Measurements from ENCODE around the gene SYN1.

The SYN1 gene

DNA sequence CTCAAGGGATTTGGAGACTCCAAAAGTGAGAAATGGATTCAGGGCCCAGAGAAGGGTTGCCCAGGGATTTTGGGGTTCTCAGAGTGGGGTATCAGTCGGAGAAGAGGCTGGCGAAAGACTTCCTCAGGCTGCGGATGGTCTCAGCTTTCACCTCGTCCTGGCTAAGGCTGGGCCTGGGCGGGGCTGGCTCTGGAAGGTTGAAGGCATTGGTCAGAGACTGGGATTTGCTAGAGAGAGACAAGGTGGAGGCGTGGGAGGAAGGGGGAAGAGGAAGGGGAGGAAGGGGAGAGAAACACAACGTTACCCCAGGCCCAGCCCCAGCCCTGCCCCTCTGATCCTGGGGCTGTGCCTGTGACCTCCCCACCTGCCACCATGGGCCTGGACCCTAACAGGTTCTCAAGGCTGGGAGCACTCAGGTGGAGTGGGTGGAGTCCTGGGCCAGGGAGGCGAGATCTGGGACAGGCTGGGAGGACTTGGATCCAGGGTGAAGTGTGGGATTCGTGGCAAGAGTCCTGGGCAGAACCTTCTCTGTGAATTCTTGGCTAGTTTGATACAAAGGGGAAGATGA lies 46.8 kb downstream of the SYN1 start:
- no peak for DNase-seq (ENCODE audit: low spot score)

DNA sequence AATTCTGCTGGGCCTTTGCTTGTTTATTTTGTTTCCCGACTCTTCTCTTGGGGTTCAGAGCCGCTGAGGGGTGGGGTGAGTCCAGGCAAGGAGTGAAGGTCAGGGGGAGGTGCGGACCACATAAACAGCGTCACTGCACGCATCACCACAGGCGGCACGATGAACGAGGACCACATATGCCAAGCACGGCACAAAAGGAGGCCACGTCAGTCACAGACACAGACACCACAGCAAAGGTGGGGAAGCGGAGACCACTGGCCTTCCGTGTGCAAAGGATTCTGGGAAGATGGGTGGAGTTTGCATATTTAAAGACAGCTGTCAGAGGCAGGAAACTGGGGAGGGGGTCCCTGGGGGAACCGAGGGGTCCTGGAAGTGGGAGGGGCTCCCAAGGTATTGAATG lies 47.8 kb downstream of the SYN1 start:
- DNase-seq (ENCODE audit: low spot score): no peak

DNA sequence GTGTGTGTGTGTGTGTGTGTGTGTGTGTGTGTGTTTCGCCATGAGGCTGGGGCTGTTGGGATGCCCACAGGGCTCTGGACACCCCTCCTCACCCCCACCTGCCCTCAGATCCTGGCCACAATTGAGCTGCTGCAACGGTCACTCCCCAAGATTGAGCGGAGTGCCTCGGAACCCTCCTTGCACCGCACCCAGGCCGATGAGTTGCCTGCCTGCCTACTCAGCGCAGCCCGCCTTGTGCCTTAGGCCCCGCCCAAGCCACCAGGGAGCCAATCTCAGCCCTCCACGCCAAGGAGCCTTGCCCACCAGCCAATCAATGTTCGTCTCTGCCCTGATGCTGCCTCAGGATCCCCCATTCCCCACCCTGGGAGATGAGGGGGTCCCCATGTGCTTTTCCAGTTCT lies 48.4 kb downstream of the SYN1 start:
- no peak for DNase-seq (ENCODE audit: low spot score)

- DNase-seq (ENCODE audit: low spot score): no peak
Observed at GRCh38 chrX:47570794-47571193, 48.9 kb downstream of the SYN1 start.

DNA sequence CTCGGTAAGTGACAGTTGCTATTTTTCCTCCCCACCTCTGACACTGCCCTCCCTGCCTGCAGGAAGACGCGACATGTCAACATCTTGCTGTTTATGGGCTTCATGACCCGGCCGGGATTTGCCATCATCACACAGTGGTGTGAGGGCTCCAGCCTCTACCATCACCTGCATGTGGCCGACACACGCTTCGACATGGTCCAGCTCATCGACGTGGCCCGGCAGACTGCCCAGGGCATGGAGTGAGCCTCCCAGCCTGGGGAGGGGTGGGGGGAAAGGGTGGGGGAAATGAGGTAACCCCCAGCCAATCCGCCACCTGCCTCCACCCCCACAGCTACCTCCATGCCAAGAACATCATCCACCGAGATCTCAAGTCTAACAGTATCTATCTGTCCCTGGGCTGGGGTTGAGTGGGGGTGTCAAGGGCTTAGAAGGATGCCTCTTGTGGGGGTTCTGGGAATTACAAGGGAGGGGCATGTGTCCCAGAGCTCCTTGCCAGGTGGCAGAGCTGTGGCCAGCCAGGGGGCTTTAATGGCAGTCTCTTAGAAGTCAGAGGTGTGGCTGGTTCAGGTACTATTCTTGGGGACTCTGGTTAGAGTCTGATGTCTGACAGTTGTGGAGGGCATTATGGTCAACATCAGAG lies 50.9 kb downstream of the SYN1 start:
- no peak for DNase-seq (ENCODE audit: low spot score)

DNA sequence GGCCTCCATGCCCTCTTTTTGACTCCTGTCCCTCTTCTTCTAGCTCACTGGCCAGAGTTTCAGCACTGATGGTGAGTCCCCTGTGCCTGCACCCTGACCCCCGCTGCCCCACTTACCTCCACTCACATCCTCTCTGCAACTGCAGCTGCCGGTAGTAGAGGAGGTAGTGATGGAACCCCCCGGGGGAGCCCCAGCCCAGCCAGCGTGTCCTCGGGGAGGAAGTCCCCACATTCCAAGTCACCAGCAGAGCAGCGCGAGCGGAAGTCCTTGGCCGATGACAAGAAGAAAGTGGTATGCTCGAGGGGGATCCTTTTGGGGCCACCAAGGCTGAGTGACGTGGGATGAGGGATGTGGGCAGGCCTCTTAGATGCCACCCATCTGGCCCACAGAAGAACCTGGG lies 52.8 kb downstream of the SYN1 start:
- DNase-seq (ENCODE audit: low spot score): no peak

- DNase-seq (ENCODE audit: low spot score): no peak
Observed at GRCh38 chrX:47564438-47565085, 55.1 kb downstream of the SYN1 start.

DNA sequence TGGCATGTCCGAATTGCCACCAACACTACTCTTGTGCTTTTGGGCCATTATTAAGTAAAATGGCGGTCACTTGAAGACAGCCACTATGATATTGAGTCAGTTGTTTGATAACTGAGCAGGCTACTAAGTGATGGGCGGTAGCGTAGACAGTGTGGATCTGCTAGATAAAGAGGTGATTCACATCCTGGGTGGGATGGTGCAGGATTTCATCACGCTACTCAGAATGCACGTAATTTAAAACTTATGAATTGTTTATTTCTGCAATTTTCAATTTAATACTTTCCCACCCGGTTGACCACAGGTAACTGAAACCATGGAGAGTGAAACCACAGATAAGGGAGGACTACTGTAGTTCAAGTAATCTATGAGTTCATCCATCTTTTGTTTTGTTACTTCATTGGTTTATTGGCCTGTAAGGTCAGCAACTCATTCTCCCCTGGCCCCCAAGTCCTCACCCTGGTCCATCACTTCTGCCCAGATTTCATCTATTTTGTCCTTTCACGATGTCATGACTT lies 55.8 kb downstream of the SYN1 start:
- DNase-seq (ENCODE audit: low spot score): no peak

DNA sequence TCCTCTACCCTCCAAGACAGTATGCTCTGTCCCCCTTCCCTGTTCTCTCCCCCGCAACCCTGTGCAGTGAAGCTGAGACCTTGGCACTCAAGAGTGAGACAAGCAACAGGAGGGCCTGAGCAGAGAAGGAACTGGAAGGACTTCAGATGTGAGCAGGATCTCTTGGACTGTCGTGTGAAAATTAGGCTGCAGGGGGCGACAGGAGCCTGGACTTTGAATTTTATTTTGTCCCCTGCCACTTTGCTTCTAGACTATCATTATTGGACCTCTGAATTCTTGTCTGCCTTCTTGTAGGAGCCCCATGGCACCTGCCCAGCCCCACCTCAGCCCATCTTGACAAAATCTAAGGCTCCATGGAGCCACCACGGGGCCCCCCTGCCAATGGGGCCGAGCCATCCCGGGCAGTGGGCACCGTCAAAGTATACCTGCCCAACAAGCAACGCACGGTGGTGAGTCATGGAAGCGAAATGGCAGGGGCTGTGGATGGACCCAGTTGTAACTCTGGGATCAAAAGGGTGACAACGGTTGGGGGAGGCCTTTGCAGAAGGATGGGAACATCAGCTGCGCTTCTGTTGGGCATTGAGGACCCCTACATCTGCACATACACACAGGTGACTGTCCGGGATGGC lies 56.9 kb downstream of the SYN1 start:
- no peak for DNase-seq (ENCODE audit: low spot score)

DNA sequence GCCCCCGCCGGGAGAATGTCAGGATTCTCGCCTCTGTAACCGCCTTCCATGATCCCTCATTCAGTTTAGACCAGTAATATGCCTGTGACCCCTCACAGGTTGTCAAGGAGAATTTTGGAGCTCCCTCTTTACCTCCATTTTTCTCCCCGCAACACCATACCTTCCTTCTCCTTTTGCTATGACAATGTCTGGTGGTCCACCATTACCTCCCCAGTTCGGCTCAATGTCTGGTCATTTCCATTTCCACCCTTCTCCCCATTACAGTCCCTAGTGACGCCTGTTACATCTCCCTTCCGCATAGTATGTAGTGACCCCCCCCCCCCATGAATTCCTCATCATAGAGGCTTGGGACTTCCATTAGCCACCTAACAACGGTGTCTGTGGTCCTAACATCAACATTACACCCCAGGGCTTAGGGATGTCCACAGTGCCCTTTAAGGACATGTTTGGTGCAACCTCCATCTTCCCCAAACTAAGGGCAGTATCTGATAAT lies 58.0 kb downstream of the SYN1 start:
- no peak for DNase-seq (ENCODE audit: low spot score)

DNA sequence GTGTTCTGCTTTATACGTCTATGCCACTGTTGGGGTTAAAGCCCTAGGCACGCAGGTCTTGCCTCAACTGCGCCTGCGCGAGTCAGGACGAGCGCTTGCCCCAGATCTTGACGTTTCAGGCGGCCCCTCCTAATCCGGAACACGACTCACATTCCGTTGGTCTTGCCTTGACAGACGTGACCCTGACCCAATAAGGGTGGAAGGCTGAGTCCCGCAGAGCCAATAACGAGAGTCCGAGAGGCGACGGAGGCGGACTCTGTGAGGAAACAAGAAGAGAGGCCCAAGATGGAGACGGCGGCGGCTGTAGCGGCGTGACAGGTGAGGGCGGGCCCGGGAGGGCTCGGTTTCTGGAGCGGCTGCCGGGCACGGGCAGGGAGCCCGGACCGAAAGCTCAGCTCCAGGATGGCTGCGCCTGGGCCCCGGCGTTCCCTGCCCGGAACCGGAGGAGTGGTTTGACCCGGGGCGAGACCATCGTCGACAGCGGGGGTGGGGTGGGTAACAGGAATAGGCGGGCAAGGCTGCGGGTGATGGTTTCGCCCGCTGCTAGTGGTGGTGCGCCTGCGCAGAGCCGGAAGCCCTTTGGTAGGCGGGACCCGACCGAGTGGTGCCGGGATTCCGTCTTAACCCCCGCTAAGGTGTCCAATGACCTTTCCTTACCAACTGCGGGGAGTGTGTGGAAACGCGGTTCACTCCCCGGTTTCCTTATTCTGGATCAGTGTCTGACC lies 58.6 kb downstream of the SYN1 start, which contains the start of gene ARAF:
TSS of gene ARAF (plus strand) at position 272 of the 725 bp plus-strand sequence. CDS start 1,763 bp downstream, outside the sequence.
- peak; percentile 97 for DNase-seq (ENCODE audit: low spot score)

DNA sequence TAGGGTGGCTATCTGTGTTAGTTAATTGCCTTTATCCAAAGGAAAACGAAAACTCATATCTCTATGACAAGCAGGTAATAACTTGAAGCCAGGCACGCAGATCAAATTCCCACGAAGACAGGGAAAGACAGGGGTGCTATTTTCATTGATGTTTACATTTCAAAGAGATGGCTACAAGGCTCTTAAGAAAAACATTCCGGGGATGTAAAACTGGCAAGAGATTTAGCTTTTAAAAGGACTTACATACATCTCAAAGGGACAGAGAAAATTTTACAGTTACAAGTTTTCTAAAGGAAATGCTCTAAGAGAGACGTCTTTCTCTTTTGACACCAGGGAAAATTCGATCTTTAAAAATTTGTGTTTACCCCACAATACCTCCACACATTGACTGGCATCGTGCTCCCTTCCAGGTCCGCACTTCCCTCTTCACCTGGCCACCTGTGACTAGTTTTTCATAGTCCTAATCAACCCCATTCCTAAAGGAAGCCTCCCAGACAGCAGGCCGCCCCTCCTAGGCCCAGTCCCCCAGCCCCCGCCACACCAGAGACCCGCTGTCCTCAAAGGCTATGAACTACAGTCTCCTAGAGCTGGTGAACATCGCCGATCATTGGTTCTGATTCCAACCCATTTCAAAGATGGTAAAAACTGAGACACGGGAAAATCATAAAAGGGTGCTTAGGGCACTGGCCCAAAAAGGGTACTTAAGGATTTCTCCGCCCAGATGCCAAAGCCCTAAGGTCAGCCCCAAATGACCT lies 59.3 kb downstream of the SYN1 start:
- DNase-seq (ENCODE audit: low spot score): no peak

- no peak for DNase-seq (ENCODE audit: low spot score)
Observed at GRCh38 chrX:47558436-47558835, 61.2 kb downstream of the SYN1 start.

- peak; percentile 10 for DNase-seq (ENCODE audit: low spot score)
Observed at GRCh38 chrX:47556045-47556623, 63.5 kb downstream of the SYN1 start.

DNA sequence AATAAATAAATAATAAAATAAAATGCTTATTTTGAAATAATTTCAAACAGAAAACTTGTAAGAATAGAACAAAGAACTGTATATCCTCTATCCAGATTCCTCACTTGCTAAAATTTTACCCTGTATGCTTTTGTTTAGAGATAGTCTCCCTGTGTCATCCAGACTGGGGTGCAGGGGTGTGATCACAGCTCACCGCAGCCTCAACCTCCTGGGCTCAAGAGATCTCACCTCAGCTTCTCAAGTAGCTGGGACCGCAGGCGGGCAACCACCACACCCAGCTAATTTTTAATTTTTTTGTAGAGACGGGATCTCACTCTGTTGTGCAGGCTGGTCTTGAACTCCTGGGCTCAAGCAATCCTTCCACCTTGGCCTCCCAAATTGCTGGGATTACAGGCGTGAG lies 76.2 kb downstream of the SYN1 start:
- no peak for DNase-seq (ENCODE audit: low spot score)

- peak; percentile 96 for DNase-seq (ENCODE audit: low spot score)
Observed at GRCh38 chrX:47540754-47541538, 78.7 kb downstream of the SYN1 start.

DNA sequence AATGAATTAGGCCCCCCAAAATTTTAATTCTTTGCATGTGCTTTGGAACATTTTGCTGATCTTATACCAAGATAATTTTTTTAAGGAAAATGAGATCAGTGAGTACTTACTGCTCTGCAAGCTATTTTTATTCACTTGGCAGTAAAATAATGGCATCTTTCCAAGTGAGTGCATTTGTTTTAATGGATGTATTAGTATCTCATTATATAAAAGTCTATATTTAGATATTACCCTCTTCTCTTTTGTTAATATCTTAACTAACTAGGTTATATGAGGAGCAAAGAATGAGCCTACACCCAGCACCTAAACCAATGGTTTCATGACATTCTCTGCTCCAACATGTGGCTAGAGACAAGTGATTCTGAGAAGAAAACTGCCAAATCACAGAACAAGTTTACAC lies 79.8 kb downstream of the SYN1 start:
- DNase-seq (ENCODE audit: low spot score): no peak

GRCh38 chrX:47530049-47530448 lies 89.6 kb downstream of the SYN1 start:
- no peak for DNase-seq (ENCODE audit: low spot score)

GRCh38 chrX:47529548-47529947 lies 90.1 kb downstream of the SYN1 start:
- no peak for DNase-seq (ENCODE audit: low spot score)

DNA sequence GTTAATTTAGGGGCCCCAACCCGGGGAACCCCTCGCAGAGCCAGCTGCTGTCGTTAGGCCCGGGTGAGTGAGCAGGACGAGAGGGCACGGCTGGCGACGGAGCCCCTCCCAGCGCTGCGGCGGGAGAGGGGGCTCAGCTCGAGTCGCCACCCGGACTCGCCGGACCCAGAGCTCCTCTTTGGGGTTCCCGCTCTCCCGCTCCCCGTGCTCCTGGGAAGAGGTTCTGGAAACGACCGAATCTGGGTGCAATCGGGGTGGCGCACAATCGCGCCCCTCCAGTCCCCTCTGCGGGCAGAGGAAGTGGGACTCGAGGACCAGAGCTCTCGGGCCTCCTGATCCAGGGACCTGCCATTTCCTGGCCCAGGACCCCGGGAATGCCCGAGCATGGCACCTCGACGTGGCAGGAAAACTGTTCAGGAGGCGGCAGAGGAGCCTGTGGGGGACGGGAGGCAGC lies 95.9 kb downstream of the SYN1 start:
- no peak for DNase-seq (ENCODE audit: low spot score)

All from COLO829 (cell line).